Smooth muscle cell (in vitro differentiated cells): Measurements from ENCODE around the gene CELSR1. TPM values are rescaled to one million over a fixed set of nuclear protein-coding genes. Genes with fewer than 3 reads are reported as not detected.

ENCODE experiments used
- DNase-seq: peaks from one replicate; lab custom pipeline; 2025; ENCODE audit not compliant: unreplicated experiment; lab: John Stamatoyannopoulos, UW
- H2AFZ ChIP-seq: fragments of 200-600 bp; sonication (generic); 2 replicates; pipeline ENCODE4 v1.6.0; 2016; ENCODE audit warnings: antibody characterized with exemption, low read depth, mild to moderate bottlenecking
- H3F3A ChIP-seq: fragments of 200-600 bp; sonication (generic); 2 replicates; pipeline ENCODE4 v1.6.0; 2017; ENCODE audit warnings: antibody characterized with exemption, low read depth
- H3K27ac ChIP-seq: fragments of 200-600 bp; sonication (generic); 2 replicates; pipeline ENCODE4 v1.5.1; 2016; ENCODE audit warnings: low read depth, mild to moderate bottlenecking
- H3K27me3 ChIP-seq: fragments of 200-600 bp; sonication (generic); 2 replicates; pipeline ENCODE4 v1.6.1; 2016; ENCODE audit warnings: low read depth, mild to moderate bottlenecking
- H3K36me3 ChIP-seq: fragments of 200-600 bp; sonication (generic); 2 replicates; pipeline ENCODE4 v1.5.1; 2016; ENCODE audit warnings: low read depth
- H3K4me1 ChIP-seq: fragments of 200-600 bp; sonication (generic); 2 replicates; pipeline ENCODE4 v1.5.1; 2016; ENCODE audit warnings: low read depth
- H3K4me2 ChIP-seq: fragments of 200-600 bp; sonication (generic); 2 replicates; pipeline ENCODE4 v1.6.0; 2016; ENCODE audit warnings: mild to moderate bottlenecking
- H3K4me3 ChIP-seq: fragments of 200-600 bp; sonication (generic); 2 replicates; pipeline ENCODE4 v1.5.1; 2016; ENCODE audit warnings: mild to moderate bottlenecking
- H3K79me2 ChIP-seq: fragments of 200-600 bp; sonication (generic); 2 replicates; pipeline ENCODE4 v1.6.0; 2016; ENCODE audit warnings: low read depth, mild to moderate bottlenecking
- H3K9ac ChIP-seq: fragments of 200-600 bp; sonication (generic); 2 replicates; pipeline ENCODE4 v1.6.0; 2016; ENCODE audit warnings: low read depth
- H3K9me3 ChIP-seq: fragments of 200-600 bp; sonication (generic); replicated peaks from 2 replicates; pipeline ENCODE4 v1.5.1; 2016; ENCODE audit warnings: low read depth
- H4K20me1 ChIP-seq: fragments of 200-600 bp; sonication (generic); 2 replicates; pipeline ENCODE4 v1.6.0; 2016; ENCODE audit warnings: low read depth
- CTCF ChIP-seq: fragments of 200-600 bp; sonication (generic); IDR thresholded peaks from 2 replicates; pipeline ENCODE4 v1.5.1; 2017; ENCODE audit warnings: borderline replicate concordance, mild to moderate bottlenecking, antibody characterized with exemption; ENCODE audit not compliant: insufficient read depth, poor library complexity, severe bottlenecking
- WGBS: methylation state at CpG from one replicate; pipeline ENCODE4 v1.1.7; 2016; ENCODE audit warnings: low lambda C conversion rate; 5-methylcytosine and 5-hydroxymethylcytosine counted together
- polyA plus RNA-seq: library from polyadenylated mRNA; unstranded; fragments of >200 nt; fragmentation: Nextera tagmentation; extraction: Ambion mirVana; gene quantifications from 2 replicates; pipeline ENCODE4 v1.2.1, GENCODE V29; 2016
- total RNA-seq: library from RNA; depleted of rRNA; stranded (reverse); fragments of >200 nt; gene quantifications from 2 replicates; pipeline ENCODE4 v1.2.3, GENCODE V29; 2014

CELSR1 gene
- total and polyA plus RNA-seq, 2 experiments from 2014 or later: 3.6 to 15.2 TPM

DNA sequence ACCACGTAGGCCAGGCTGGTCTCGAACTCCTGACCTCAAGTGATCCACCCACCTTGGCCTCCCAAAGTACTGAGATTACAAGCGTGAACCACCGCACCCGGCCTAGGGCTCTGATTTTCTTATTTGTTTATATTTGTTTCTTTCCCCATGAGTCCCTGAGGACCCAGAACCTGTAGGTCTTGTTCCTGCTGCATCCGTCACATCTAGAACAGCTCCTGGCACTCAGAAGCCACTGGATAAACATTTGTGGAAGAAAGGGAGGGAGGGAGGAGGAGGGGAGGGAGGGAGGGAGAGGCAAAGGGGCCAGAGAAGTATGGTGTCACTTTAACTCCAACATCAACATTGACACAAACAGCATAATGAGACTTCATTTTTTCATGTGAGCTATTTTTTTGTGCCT, 67.7 kb downstream of the CELSR1 start:
- Histone ChIP-seq H4K20me1 (no peaks in the 10 kb centered on the region), H3K36me3 (no peaks in the 10 kb centered on the region), H3F3A (no peaks in the 10 kb centered on the region), H3K79me2 (no peaks in the 10 kb centered on the region), H3K4me1 (no peaks in the 10 kb centered on the region), H2AFZ (no peak overlapping the region), H3K9me3 (no peaks in the 10 kb centered on the region), H3K27ac (no peak overlapping the region), H3K9ac (no peak overlapping the region), H3K4me3 (no peak overlapping the region), H3K4me2 (no peak overlapping the region), H3K27me3 (no peaks in the 10 kb centered on the region)
- WGBS: 91% methylated on average over 6 of the region's 6 CpGs
- no peak for DNase-seq
- no peak for TF ChIP-seq CTCF

- no peak for TF ChIP-seq CTCF
- 90% methylated on average over 5 of the region's 5 CpGs for WGBS
- Histone ChIP-seq H2AFZ (no peak overlapping the region), H3K79me2 (no peaks in the 10 kb centered on the region), H3F3A (no peaks in the 10 kb centered on the region), H3K4me3 (no peak overlapping the region), H3K4me2 (no peak overlapping the region), H4K20me1 (no peaks in the 10 kb centered on the region), H3K27me3 (no peaks in the 10 kb centered on the region), H3K36me3 (no peaks in the 10 kb centered on the region), H3K4me1 (no peaks in the 10 kb centered on the region), H3K9me3 (no peaks in the 10 kb centered on the region), H3K27ac (no peak overlapping the region), H3K9ac (no peak overlapping the region)
- no peak for DNase-seq
Measured at GRCh38 chr22:46467006-46467405, 70.4 kb downstream of the CELSR1 start.

DNA sequence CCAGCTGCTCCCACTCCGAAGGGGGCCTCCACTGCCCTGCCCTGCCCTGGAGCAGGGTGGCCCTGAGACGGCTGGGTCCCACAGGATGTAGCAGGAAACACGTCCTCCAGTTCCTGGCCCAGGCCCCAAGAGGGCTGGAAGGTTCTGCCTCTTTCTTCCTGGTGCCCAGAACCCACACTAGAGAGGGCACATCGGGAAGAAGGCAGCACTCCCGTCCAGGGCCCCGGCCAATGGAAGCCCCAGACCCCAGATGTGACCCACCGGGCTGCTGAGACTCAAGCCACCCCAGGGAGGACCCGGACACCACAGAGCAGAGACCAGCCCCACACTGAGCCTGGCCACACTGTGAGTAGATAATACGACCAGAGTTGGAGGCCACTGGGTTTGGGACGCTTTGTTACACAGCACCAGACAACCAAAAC, 71.2 kb downstream of the CELSR1 start:
- Histone ChIP-seq H3K9ac (no peak overlapping the region), H3F3A (no peaks in the 10 kb centered on the region), H3K4me1 (no peaks in the 10 kb centered on the region), H4K20me1 (no peaks in the 10 kb centered on the region), H3K27me3 (no peaks in the 10 kb centered on the region), H3K27ac (no peak overlapping the region), H3K79me2 (no peaks in the 10 kb centered on the region), H3K4me2 (no peak overlapping the region), H3K4me3 (no peak overlapping the region), H3K36me3 (no peaks in the 10 kb centered on the region), H3K9me3 (no peaks in the 10 kb centered on the region), H2AFZ (no peak overlapping the region)
- WGBS: 96% methylated on average over 10 of the region's 10 CpGs
- no peak for DNase-seq
- no peak for TF ChIP-seq CTCF

DNA sequence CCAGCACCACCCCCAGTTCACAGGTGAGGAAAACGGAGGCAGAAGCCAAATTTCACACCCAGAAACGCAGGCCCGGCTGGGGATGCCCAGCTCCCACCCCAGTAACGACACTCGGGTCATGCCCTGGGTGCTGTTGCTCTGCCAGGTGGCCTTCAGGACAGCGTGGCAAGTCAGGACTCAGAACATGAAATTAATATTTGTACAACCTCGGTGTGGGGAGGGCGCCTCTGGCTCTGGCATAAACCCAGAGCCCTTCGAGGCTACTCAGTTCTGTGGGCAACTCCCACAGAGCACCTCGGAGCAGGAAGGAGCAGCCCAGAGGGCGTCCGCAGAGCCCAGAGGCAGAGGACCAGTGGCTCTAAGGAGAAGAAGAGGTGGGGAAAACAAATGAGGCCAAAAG, 71.6 kb downstream of the CELSR1 start:
- 94% methylated on average over 12 of the region's 12 CpGs for WGBS
- H4K20me1 ChIP-seq: no peaks in the 10 kb centered on the region
- H3K27me3 ChIP-seq: no peaks in the 10 kb centered on the region
- no peaks in the 10 kb centered on the region for H3K36me3 ChIP-seq
- H3F3A ChIP-seq: no peaks in the 10 kb centered on the region
- no peaks in the 10 kb centered on the region for H3K9me3 ChIP-seq
- no peak overlapping the region for H3K9ac ChIP-seq
- H3K4me2 ChIP-seq: no peak overlapping the region
- H3K4me1 ChIP-seq: no peaks in the 10 kb centered on the region
- no peak for DNase-seq
- H3K4me3 ChIP-seq: no peak overlapping the region
- no peaks in the 10 kb centered on the region for H3K79me2 ChIP-seq
- H3K27ac ChIP-seq: no peak overlapping the region
- H2AFZ ChIP-seq: no peak overlapping the region
- no peak for TF ChIP-seq CTCF
